GM18526 (cell line): Measurements from ENCODE around the gene PADI6.

Experiments used
- POLR2A ChIP-seq: IDR thresholded peaks from 3 replicates; pipeline ENCODE4 v1.6.1; 2011; ENCODE audit not compliant: insufficient read length; ENCODE audit errors: extremely low read depth

Gene PADI6

GRCh38 chr1:17350928-17351446 is 21.0 kb upstream of the PADI6 start:
- TF ChIP-seq POLR2A: no peak

DNA sequence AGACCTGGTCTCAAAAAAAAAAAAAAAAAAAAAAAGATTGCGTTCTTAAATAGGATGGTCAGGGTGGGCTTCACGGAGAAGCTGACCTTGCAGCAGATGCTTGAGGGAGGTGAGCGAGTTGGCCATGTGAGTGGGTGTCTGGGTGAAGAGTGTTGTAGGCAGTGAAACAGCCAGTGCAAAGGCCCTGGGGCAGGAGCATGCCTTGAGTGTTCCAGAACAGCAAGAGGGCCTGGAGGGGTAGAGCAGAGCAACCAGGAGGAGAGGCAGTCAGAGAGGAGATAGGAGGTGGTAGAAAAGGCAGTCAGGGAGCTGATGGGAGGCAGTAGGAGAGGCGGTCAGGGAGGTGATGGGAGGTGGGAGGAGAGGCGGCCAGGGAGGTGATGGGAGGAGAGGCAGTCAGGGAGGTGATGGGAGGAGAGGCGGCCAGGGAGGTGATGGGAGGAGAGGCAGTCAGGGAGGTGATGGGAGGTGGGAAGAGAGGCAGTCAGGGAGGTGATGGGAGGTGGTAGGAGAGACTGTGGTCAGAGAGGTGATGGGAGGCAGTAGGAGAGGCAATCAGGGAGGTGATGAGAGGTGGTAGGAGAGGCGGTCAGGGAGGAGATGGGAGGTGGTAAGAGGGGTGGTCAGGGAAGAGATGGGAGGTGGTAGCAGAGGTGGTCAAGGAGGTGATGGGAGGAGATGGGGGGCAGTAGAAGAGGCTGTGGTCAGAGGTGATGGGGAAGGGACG is 20.2 kb upstream of the PADI6 start:
- no peak for TF ChIP-seq POLR2A

- TF ChIP-seq POLR2A: no peak
Observed at GRCh38 chr1:17352419-17352909, 19.5 kb upstream of the PADI6 start.

- no peak for TF ChIP-seq POLR2A
Observed at GRCh38 chr1:17355898-17356297, 16.1 kb upstream of the PADI6 start.

- TF ChIP-seq POLR2A: no peak
Observed at GRCh38 chr1:17356387-17357026, 15.5 kb upstream of the PADI6 start.

DNA sequence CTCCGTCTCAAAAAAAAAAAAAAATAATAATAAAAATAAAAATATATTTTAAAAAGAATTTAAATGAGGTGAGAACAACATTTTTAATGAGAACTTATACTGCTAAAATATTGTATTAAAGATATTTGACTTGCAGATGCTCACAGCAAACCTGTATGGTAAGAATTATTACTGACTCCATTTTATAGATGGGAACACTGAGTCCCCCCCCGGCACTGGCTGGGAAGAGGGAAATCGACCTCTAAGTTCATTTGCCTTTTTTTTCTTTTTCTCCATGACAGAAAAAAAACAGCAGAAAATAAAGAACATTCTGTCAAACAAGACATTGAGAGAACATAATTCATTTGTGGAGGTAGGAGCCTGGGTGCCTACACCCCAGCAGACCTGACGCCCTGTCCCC is 13.4 kb upstream of the PADI6 start:
- TF ChIP-seq POLR2A: no peak

- TF ChIP-seq POLR2A: no peak
Observed at GRCh38 chr1:17359031-17359430, 13.0 kb upstream of the PADI6 start.

DNA sequence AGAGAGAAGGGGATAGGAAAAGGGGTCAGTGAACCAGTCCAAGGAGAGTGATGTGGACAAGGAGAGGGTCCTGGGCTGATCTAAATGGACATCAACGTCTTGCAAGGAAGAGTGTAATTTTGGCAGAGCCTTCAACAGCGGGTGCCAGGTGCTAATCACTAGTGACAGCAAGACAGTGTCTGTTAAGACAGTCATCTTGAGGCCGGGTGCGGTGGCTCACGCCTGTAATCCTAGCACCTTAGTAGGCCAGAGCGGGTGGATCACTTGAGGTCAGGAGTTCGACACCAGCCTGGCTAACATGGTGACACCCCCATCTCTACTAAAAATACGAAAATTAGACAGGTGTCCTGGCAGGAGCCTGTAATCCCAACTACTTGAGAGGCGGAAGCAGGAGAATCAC is 12.2 kb upstream of the PADI6 start:
- TF ChIP-seq POLR2A: no peak

DNA sequence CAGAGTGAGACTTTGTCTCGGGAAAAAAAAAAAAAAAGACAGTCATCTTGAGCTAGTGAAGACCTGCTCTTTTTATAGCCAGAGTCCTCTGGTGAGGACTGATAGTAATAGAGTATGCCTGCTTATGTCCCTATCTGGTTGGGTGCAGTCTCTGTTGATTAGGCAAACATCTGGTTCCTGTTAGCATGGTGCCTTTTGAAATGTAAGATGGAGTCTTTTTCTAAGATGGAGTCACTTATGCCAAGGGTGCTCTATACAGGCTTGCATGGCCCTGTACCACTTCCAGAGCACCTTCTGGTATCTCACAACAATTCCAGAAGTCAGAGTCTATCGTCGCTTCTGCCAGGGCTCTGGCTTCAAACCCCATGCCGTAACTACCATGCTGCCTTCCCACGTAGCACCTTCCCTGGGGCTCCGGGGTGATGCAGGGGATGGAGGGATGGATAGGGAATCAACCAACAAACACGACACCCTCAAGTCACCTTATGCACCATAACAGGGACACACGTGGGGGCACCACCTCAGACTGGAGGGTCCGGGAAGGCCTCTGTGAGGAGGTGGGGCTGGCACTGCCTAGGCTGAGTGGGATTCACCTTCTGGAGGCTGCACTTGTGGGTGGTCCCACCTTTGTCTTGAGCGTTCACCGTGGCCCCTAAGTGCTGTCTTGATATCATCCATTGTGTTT is 11.6 kb upstream of the PADI6 start:
- TF ChIP-seq POLR2A: no peak

- no peak for TF ChIP-seq POLR2A
Observed at GRCh38 chr1:17361687-17362086, 10.3 kb upstream of the PADI6 start.

DNA sequence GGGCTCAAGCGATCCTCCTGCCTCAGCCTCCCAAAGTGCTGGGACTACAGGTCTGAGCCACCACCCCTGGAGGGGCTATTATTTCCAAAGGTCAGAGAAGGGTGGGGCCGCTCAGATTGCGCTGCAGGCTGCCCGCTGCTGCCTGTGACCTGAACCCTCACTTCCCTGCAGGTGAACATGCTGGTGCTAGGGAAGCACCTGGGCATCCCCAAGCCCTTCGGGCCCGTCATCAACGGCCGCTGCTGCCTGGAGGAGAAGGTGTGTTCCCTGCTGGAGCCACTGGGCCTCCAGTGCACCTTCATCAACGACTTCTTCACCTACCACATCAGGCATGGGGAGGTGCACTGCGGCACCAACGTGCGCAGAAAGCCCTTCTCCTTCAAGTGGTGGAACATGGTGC is 8.6 kb upstream of the PADI6 start:
- TF ChIP-seq POLR2A: no peak

GRCh38 chr1:17363771-17364170 is 8.2 kb upstream of the PADI6 start:
- TF ChIP-seq POLR2A: no peak

GRCh38 chr1:17365293-17365692 is 6.7 kb upstream of the PADI6 start:
- TF ChIP-seq POLR2A: no peak

DNA sequence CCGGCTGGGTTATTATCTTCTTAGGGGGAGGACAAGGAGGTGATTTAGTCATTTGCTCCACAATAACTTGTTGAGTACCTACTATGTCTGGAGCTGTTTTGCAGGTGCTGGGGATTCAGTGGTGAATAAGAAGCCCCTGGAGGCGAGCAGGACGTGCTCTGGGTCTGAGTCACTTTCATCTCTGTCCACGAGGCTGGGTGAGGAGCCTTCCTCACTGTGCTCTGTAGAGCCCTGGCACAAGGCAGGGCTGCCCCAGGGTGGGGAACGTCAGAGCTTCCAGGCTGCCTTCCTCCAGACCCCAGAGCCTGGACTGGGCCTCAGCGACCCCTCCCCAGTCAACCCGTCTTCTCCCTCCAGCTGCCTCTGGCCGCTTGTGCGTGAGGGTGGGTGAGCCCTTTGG is 2.5 kb upstream of the PADI6 start:
- TF ChIP-seq POLR2A: no peak

DNA sequence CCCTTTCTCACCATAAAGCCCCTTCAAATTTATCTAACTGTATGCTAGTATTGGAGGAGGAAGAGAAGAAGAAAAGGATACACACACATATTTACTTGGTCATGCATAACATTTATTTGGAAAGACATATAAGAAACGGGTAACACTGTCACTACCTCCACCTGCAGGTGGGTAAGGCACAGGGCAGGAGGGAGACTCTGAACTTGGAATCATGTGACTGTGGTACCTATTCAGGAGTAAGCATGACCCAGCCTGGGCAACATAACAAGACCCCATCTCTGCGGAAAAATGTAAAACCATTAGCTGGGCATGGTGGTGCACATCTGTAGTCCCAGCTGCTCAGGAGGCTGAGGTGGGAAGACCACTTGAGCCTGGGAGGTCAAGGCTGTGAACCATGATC is 1.4 kb upstream of the PADI6 start:
- no peak for TF ChIP-seq POLR2A

GRCh38 chr1:17372955-17373354 is 959 bp downstream of the PADI6 start:
- TF ChIP-seq POLR2A: no peak
